NOMO-1 treated with dmso at 0.1 percent for 144 hours (cell line): ENCODE results near the gene PSMC5.
"Not testable (repeated sequence)": the region's sequence is repeated elsewhere in the genome, so short reads cannot be mapped to it uniquely, and the experiment has no call there.

Experiments used
- DNase-seq: peaks from one replicate; lab custom pipeline; 2025; ENCODE audit not compliant: unreplicated experiment; lab: John Stamatoyannopoulos, UW

Gene PSMC5

GRCh38 chr17:63827002-63827800 lies at the start of gene PSMC5, which contains the start of gene FTSJ3:
Gene PSMC5, plus strand, starts transcription at chr17:63827431. Its CDS starts 60 bp downstream, at chr17:63827491.
Gene FTSJ3, minus strand, starts transcription at chr17:63827663. Its CDS starts 761 bp downstream, at chr17:63826902.
- DNase-seq, result peak; percentile 95

- DNase-seq, result no peak
Observed at GRCh38 chr17:63780507-63780906, 46.7 kb upstream of the PSMC5 start.

DNA sequence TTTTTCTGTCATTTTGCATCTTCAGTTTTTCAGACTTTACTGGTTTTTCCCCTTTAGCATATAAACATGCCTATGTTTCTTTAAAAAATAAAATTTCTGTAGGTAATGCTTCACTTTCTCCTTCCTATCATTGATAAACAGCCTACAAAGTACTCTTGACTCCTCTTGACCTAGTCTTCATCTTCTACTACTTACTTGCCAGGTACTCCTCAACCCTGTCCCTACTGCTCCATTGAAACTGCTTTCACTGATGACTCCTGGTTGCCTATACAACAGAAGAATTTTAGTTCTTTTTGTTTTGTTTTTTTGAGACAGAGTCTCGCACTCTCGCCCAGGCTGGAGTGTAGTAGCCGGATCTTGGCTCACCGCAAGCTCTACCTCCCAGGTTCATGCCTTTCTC lies 46.3 kb upstream of the PSMC5 start:
- no peak for DNase-seq

GRCh38 chr17:63783522-63783921 lies 43.7 kb upstream of the PSMC5 start:
- DNase-seq, result no peak

DNA sequence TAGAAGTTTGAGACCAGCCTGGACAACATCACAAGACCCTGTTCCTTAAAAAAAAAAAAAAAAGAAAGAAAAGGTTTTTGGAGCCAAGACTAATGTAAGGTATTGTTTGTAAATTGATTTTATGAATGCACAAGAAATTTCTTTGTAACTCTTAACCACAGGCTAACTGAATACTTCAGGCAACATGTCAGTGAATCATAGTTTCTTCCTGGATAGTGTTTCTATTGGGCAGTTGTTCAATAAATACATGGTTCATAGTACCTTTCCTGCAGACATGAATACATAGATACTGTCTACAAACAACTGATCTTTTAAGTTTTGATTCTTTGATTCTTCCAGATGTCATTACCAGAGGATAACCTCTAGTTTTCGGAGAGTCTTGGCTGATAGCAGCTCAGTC lies 41.7 kb upstream of the PSMC5 start:
- DNase-seq, result no peak

DNA sequence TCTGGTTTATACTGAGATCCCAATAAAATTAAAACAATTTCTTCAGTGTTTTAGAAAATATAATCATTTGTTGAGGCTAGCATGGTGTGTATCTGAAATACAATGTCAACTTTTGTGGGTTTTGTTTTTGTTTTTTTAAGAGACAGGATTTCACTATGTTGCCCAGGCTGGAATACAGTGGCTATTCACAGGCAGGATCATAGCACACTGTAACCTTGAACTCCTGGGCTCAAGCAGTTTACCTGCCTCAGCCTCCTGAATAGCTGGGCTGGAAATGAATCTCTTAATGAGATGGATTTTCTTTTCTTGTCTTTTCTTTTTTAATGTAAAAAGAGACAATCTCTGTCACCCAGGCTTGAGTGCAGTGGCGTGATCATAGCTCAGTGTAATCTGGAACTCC lies 41.1 kb upstream of the PSMC5 start:
- DNase-seq, result no peak

- DNase-seq, result no peak
Observed at GRCh38 chr17:63786971-63787711, 40.1 kb upstream of the PSMC5 start.

DNA sequence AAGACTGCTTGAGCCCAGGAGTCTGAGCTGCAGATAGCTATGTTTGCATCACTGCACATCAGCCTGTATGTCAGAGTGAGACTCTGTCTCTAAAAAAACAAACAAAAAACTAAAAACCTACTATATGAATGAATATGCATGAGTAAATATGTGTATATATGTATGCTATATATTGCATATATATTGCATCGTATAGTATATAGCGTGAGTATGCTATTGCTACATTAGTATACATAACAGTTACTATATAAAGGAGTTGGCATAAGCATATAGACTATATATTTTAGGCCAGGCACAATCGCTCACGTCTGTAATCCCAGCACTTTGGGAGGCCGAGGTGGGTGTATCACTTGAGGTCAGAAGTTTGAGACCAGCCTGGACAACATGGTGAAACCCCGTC lies 37.2 kb upstream of the PSMC5 start:
- no peak for DNase-seq

DNA sequence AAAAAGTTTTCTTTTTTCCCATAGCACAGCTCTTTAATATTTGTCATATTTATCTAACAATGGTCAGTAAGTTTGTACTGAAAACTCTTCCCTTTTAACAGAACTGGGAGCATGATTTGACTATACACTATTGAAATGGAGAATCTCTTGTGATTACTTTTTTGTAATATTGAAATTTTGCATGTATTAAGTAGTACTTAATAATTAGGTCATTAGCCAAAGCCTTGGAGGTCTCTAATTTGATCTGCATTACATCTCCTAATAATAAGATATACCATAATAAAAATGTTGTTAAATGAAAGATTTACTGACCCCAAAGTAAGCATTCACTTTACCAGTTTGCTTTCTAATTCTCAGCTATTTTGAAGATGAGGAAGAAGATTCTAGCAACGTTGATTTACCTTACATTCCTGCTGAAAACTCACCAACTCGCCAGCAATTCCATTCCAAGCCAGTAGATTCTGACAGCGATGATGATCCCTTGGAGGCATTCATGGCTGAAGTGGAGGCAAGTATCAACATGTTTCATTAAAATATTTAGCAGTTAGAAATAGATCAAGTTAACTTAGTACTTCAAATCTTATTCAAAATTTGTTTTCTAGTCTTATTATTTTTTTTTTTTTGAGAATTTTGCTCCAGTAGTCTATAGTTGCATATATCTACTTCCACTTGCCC lies 35.0 kb upstream of the PSMC5 start:
- DNase-seq, result no peak

GRCh38 chr17:63796375-63796774 lies 30.9 kb upstream of the PSMC5 start:
- not testable (repeated sequence) for DNase-seq

DNA sequence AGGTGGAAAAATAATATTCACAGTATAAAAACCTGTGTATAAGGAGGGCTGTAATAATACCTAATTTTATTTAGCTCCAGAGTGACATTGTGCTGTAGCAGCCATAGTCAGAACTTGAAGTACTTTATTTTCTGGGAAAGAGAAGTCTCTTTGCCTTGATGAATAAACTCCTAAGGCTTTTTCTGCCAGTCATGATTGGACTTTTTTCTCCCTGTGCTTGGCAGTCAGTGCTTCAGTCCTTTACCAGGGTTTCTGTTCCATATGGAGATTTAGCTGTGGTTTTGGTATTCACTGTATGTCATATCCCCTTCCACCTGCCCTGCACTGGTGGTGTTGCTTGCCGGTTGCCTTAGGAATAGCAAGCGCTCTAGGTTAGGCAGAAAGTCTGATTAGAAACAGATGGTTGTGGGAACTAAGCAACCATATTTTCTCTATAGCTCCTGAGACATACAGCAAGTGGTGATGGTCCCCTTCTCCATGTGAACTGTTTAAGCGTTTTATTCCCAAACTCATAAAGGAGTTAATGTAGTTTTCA lies 28.6 kb upstream of the PSMC5 start:
- no peak for DNase-seq

GRCh38 chr17:63800783-63801182 lies 26.4 kb upstream of the PSMC5 start:
- no peak for DNase-seq

GRCh38 chr17:63804328-63804727 lies 22.9 kb upstream of the PSMC5 start:
- DNase-seq, result no peak

- no peak for DNase-seq
Observed at GRCh38 chr17:63805591-63805990, 21.6 kb upstream of the PSMC5 start.

- no peak for DNase-seq
Observed at GRCh38 chr17:63809970-63810369, 17.3 kb upstream of the PSMC5 start.

DNA sequence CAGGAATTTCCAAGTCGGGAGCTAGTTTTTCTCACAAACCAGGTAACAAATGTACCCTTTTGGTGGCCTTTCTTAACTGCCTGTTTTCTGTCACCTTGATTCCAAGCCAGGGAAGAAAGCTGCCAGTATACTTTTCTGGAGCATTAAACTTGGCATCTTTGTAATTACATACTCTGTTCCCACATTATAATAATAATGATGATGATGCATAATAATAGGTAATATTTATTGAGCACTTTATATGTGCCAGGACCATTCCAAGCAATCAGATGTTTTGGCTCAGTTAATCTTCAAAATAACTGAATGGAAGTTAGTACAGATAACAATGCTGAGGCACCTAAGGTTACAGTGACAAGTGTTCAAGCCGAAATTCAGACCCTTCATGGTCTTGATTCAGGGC lies 11.1 kb upstream of the PSMC5 start:
- DNase-seq, result no peak

GRCh38 chr17:63816669-63817068 lies 10.6 kb upstream of the PSMC5 start:
- DNase-seq, result no peak

DNA sequence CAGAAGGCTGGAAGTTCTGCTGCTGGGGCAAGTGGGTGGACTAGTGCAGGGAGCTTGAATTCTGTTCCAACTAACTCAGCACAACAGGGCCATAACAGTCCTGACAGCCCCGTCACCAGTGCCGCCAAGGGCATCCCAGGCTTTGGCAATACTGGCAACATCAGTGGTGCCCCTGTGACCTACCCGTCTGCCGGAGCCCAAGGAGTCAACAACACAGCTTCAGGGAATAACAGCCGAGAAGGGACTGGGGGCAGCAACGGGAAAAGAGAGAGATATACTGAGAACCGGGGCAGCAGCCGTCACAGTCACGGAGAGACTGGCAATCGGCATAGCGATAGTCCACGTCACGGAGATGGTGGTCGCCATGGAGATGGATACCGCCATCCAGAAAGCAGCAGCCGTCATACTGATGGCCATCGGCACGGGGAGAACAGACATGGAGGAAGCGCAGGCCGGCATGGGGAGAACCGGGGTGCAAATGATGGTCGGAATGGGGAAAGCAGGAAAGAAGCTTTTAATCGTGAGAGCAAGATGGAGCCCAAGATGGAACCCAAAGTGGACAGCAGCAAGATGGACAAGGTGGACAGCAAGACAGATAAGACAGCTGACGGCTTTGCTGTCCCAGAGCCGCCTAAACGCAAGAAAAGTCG lies 9.4 kb upstream of the PSMC5 start:
- DNase-seq, result no peak

DNA sequence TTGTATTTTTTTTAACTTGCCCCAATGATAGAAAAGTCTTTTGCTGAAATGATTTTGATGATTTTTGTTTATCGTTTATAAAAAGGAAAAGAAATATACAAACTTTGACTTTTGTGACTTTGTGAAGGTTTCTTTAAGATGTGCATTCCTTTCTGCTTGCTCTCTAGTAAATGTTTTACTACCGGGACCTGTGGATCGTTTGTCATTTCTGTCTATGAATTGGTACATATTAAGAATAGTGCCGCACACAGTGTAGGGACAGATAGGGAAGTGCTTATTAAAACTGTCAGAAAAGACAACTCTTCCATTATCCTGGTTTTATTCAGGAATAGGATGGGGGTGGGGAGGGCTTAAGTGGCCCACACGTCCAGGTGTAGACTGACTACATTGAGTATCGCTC lies 8.1 kb upstream of the PSMC5 start:
- no peak for DNase-seq

DNA sequence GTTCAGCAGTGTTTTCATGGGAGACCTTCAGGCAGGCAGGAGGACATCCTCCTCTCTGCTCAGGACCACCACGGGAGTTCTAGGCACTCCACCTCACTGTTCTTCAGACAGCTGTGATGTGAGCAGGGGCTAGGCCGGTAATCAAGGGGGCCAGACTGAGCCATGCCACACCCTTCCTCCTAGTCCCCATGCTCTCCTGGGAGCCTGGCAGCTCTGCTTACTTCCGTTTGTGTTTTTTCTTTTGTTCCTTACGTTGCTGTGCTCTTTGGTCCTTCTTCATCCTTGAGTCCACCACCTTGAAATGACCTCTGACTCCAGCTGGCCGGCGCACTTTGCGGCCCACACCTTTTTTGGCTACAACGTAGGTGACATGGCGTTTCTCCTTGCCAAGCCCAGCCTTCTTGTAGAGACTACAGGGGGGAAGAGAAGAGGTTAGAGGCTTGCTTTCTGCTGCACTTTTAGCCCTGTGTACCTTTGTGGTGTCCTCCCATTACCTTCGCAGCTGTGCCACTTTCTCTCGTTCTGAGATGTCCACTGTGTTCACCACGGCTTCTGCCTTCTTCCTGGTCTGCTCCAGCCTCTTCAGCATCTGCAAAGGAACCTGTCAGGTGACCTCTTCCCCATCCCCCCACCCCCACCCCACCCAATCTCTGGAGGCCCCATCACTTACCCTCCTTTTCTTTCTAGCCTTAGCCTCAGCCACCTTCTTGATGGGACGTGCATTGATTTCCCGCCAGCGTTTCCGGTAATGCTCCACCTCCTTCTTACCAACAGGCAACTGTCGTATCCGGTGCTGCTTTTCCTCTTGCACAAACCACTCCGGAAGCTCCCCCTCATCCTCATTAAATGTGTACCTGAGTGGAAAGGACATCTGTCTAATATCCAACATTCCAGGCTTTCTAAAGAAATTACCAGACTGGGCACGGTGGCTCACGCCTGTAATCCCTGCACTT lies 7.4 kb upstream of the PSMC5 start:
- DNase-seq, result no peak
